ENCODE data around the gene APOA4.
"Not testable (repeated sequence)": the region's sequence is repeated elsewhere in the genome, so short reads cannot be mapped to it uniquely, and the experiment has no call there.

Gene APOA4

GRCh38 chr11:116804001-116804400, 19.1 kb downstream of the APOA4 start:
- no peak overlapping the region for H3K4me3 ChIP-seq (ENCODE audit: insufficient read depth, low read length, poor library complexity, severe bottlenecking)
- H3K27ac ChIP-seq (ENCODE audit: low read depth, low read length), result no peak overlapping the region
- TF ChIP-seq EZH2phosphoT487 (conservative IDR thresholded peaks at IDR 0.05; ENCODE audit: low read length), result no peak
- TF ChIP-seq CTCF (IDR thresholded peaks at IDR 0.05; ENCODE audit: insufficient read depth, low read length, poor library complexity, severe bottlenecking), result no peak
- H2AFZ ChIP-seq (ENCODE audit: low read depth, low read length, severe bottlenecking), result no peak overlapping the region
- no peaks in the 10 kb centered on the region for H3F3A ChIP-seq (ENCODE audit: insufficient read depth)
- no peaks in the 10 kb centered on the region for H4K20me1 ChIP-seq (ENCODE audit: low read depth, low read length)
- H3K9me3 ChIP-seq (ENCODE audit: insufficient read depth, low read length), result no peaks in the 10 kb centered on the region
- no peak overlapping the region for H3K4me2 ChIP-seq (ENCODE audit: low read depth, low read length, poor library complexity, severe bottlenecking)
- H3K27me3 ChIP-seq (ENCODE audit: low read length), result no peaks in the 10 kb centered on the region
- no peak overlapping the region for H3K9ac ChIP-seq (ENCODE audit: low read length)
- H3K79me2 ChIP-seq (ENCODE audit: insufficient read depth, low read length), result no peaks in the 10 kb centered on the region
- H3K36me3 ChIP-seq (ENCODE audit: low read length), result no peaks in the 10 kb centered on the region
- no peaks in the 10 kb centered on the region for H3K9me2 ChIP-seq (replicated peaks; ENCODE audit: insufficient read depth, low read length)

- not testable (repeated sequence) for H3K27me3 ChIP-seq (ENCODE audit: low read length); H3K79me2 ChIP-seq (ENCODE audit: insufficient read depth, low read length); H3K9me3 ChIP-seq (ENCODE audit: insufficient read depth, low read length); H3K4me3 ChIP-seq (ENCODE audit: insufficient read depth, low read length, poor library complexity, severe bottlenecking); H3K36me3 ChIP-seq (ENCODE audit: low read length); H4K20me1 ChIP-seq (ENCODE audit: low read depth, low read length); H2AFZ ChIP-seq (ENCODE audit: low read depth, low read length, severe bottlenecking); H3K9ac ChIP-seq (ENCODE audit: low read length); H3K9me2 ChIP-seq (replicated peaks; ENCODE audit: insufficient read depth, low read length); H3K4me2 ChIP-seq (ENCODE audit: low read depth, low read length, poor library complexity, severe bottlenecking); H3F3A ChIP-seq (ENCODE audit: insufficient read depth); H3K27ac ChIP-seq (ENCODE audit: low read depth, low read length)
These were observed 21.4 kb downstream of the APOA4 start for GRCh38 chr11:116801662-116802061.

- TF ChIP-seq EZH2phosphoT487 (conservative IDR thresholded peaks at IDR 0.05; ENCODE audit: low read length), result no peak
- Histone ChIP-seq H4K20me1 (ENCODE audit: low read depth, low read length) (no peaks in the 10 kb centered on the region), H2AFZ (ENCODE audit: low read depth, low read length, severe bottlenecking) (no peak overlapping the region), H3K9me3 (ENCODE audit: insufficient read depth, low read length) (no peaks in the 10 kb centered on the region), H3K27me3 (ENCODE audit: low read length) (no peaks in the 10 kb centered on the region), H3K27ac (ENCODE audit: low read depth, low read length) (no peak overlapping the region), H3K4me2 (ENCODE audit: low read depth, low read length, poor library complexity, severe bottlenecking) (no peak overlapping the region), H3F3A (ENCODE audit: insufficient read depth) (no peaks in the 10 kb centered on the region), H3K4me3 (ENCODE audit: insufficient read depth, low read length, poor library complexity, severe bottlenecking) (no peak overlapping the region), H3K79me2 (ENCODE audit: insufficient read depth, low read length) (no peaks in the 10 kb centered on the region), H3K9ac (ENCODE audit: low read length) (no peak overlapping the region), H3K9me2 (replicated peaks; ENCODE audit: insufficient read depth, low read length) (no peaks in the 10 kb centered on the region), H3K36me3 (ENCODE audit: low read length) (no peaks in the 10 kb centered on the region)
These were observed 22.5 kb downstream of the APOA4 start for GRCh38 chr11:116800610-116801009.

GRCh38 chr11:116798368-116798767, 24.7 kb downstream of the APOA4 start:
- TF ChIP-seq CTCF (IDR thresholded peaks at IDR 0.05; ENCODE audit: insufficient read depth, low read length, poor library complexity, severe bottlenecking) (no peak), EZH2phosphoT487 (conservative IDR thresholded peaks at IDR 0.05; ENCODE audit: low read length) (no peak)
- Histone ChIP-seq H4K20me1 (ENCODE audit: low read depth, low read length) (no peaks in the 10 kb centered on the region), H3K4me3 (ENCODE audit: insufficient read depth, low read length, poor library complexity, severe bottlenecking) (no peak overlapping the region), H2AFZ (ENCODE audit: low read depth, low read length, severe bottlenecking) (no peak overlapping the region), H3K27ac (ENCODE audit: low read depth, low read length) (no peak overlapping the region), H3K36me3 (ENCODE audit: low read length) (no peaks in the 10 kb centered on the region), H3K4me2 (ENCODE audit: low read depth, low read length, poor library complexity, severe bottlenecking) (no peak overlapping the region), H3K9me3 (ENCODE audit: insufficient read depth, low read length) (no peaks in the 10 kb centered on the region), H3K9me2 (replicated peaks; ENCODE audit: insufficient read depth, low read length) (no peaks in the 10 kb centered on the region), H3K9ac (ENCODE audit: low read length) (no peak overlapping the region), H3K79me2 (ENCODE audit: insufficient read depth, low read length) (no peaks in the 10 kb centered on the region), H3K27me3 (ENCODE audit: low read length) (no peaks in the 10 kb centered on the region), H3F3A (ENCODE audit: insufficient read depth) (no peaks in the 10 kb centered on the region)
